Panc1 (cell line): ENCODE measurements around the gene COX17.

ENCODE experiments used
- POLR2AphosphoS5 ChIP-seq: IDR thresholded peaks from 2 replicates; pipeline ENCODE4 v1.6.1; 2012; ENCODE audit warnings: mild to moderate bottlenecking, low read depth, low read length, moderate library complexity
- REST ChIP-seq, 2 experiments: IDR thresholded peaks; 2 replicates each; pipeline ENCODE4 v1.6.1; 2011 to 2012; ENCODE audit warnings: low read depth in 2 of 2, control low read depth in 1 of 2, low read length in 1 of 2, mild to moderate bottlenecking in 1 of 2, moderate library complexity in 1 of 2; ENCODE audit not compliant: insufficient read depth in 1 of 2
- TF ChIP-seq, protein P1 (sequence below): fragments of 450-650 bp; IDR thresholded peaks from 2 replicates; pipeline ENCODE4 v1.5.1; 2017; ENCODE audit warnings: mild to moderate bottlenecking

DNA sequence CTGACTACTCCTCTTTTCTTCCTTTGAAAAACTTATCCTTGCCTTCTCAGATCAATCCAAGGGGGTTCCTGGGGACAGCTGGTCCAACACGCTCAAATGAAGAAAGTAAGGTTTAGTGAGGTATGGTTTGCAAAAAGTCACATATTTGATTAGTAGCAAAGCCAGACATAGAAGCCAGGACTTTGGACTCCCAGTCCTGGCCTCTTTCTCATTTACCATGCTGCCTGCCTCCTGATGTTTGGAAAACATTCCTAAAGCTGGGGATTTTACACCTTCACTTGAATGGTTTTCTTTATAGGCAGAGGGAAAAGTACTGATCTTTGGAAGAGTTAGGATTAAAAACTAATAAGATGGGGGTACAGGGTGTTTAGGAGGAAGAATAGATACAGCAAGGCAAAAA lies 31.4 kb downstream of the COX17 start:
- TF ChIP-seq REST (IDR thresholded peaks at IDR 0.05; ENCODE audit: insufficient read depth in 1 of 2, low read depth in 2 of 2, low read length in 1 of 2) = no peak
- TF ChIP-seq, protein P1, sequence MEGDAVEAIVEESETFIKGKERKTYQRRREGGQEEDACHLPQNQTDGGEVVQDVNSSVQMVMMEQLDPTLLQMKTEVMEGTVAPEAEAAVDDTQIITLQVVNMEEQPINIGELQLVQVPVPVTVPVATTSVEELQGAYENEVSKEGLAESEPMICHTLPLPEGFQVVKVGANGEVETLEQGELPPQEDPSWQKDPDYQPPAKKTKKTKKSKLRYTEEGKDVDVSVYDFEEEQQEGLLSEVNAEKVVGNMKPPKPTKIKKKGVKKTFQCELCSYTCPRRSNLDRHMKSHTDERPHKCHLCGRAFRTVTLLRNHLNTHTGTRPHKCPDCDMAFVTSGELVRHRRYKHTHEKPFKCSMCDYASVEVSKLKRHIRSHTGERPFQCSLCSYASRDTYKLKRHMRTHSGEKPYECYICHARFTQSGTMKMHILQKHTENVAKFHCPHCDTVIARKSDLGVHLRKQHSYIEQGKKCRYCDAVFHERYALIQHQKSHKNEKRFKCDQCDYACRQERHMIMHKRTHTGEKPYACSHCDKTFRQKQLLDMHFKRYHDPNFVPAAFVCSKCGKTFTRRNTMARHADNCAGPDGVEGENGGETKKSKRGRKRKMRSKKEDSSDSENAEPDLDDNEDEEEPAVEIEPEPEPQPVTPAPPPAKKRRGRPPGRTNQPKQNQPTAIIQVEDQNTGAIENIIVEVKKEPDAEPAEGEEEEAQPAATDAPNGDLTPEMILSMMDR = no peak
- no peak for TF ChIP-seq POLR2AphosphoS5
